Epithelial cell of esophagus (primary cell): Measurements from ENCODE around the gene PPP1R14C.
A peak's percentile ranks its signal among the peaks of the same experiment; 100 is the strongest.

ENCODE experiments used
- DNase-seq: peaks from one replicate; pipeline ENCODE4 v3.0.0; 2010; ENCODE audit warnings: low read depth
- H3K4me3 ChIP-seq: 2 replicates; pipeline ENCODE4 v1.5.1; 2011; ENCODE audit warnings: mild to moderate bottlenecking, low read length, control low read depth
- CTCF ChIP-seq: IDR thresholded peaks from 2 replicates; pipeline ENCODE4 v1.5.1; 2011; ENCODE audit warnings: low read depth, mild to moderate bottlenecking, low read length, control low read depth, inconsistent platforms; ENCODE audit not compliant: insufficient read depth; ENCODE audit errors: missing control alignments

The PPP1R14C gene

GRCh38 chr6:150150821-150151646 is 8.2 kb downstream of the PPP1R14C start:
- no peak for TF ChIP-seq CTCF
- no peak for DNase-seq
- H3K4me3 ChIP-seq: no peak overlapping the region

GRCh38 chr6:150152891-150153876 is 10.3 kb downstream of the PPP1R14C start:
- DNase-seq: peak; percentile 92
- no peak overlapping the region for H3K4me3 ChIP-seq
- no peak for TF ChIP-seq CTCF

GRCh38 chr6:150153905-150154492 is 11.2 kb downstream of the PPP1R14C start:
- DNase-seq: peak; percentile 84
- no peak overlapping the region for H3K4me3 ChIP-seq
- TF ChIP-seq CTCF: no peak

GRCh38 chr6:150156460-150156859 is 13.6 kb downstream of the PPP1R14C start:
- TF ChIP-seq CTCF: no peak
- peak; percentile 94 for DNase-seq
- H3K4me3 ChIP-seq: peak overlapping the region; percentile 4

GRCh38 chr6:150157081-150157480 is 14.2 kb downstream of the PPP1R14C start:
- no peak for DNase-seq
- TF ChIP-seq CTCF: no peak

GRCh38 chr6:150159757-150160156 is 16.9 kb downstream of the PPP1R14C start:
- no peak for DNase-seq
- no peak for TF ChIP-seq CTCF
- H3K4me3 ChIP-seq: no peak overlapping the region

More at GRCh38 chr6:150157081-150157480, 14.2 kb downstream of the PPP1R14C start:
- H3K4me3 ChIP-seq: no peak overlapping the region
